Sigmoid colon (tissue), 3 donors: ENCODE results near the gene CEACAM5.

Experiments
- CTCF ChIP-seq, 4 experiments: fragments of 450-650 bp in 3 of 4; fragments of 200-600 bp in 1 of 4; IDR thresholded peaks; one replicate each; pipeline ENCODE4 v1.5.1; 2016 to 2019; ENCODE audit warnings: antibody characterized with exemption in 4 of 4, mild to moderate bottlenecking in 3 of 4, moderate library complexity in 2 of 4
- POLR2A ChIP-seq, 2 donors: fragments of 450-650 bp; IDR thresholded peaks; one replicate each; pipeline ENCODE4 v1.6.1; 2016; ENCODE audit warnings: antibody characterized with exemption in 2 of 2, mild to moderate bottlenecking in 2 of 2, moderate library complexity in 2 of 2

- TF ChIP-seq CTCF (IDR thresholded peaks at IDR 0.05) = no peak
- TF ChIP-seq POLR2A (IDR thresholded peaks at IDR 0.05) = no peak
These were observed 26.2 kb downstream of the CEACAM5 start for GRCh38 chr19:41734585-41734984.
